ENCODE data around the gene RNF217. TPM values are rescaled to one million over a fixed set of nuclear protein-coding genes. Genes with fewer than 3 reads are reported as not detected.

The RNF217 gene
- total RNA-seq, 3 donors from 2014 or later (not counting 1 experiment from before 2014, with no cell fraction given): 3.3 to 9.5 (median 4.4) TPM

DNA sequence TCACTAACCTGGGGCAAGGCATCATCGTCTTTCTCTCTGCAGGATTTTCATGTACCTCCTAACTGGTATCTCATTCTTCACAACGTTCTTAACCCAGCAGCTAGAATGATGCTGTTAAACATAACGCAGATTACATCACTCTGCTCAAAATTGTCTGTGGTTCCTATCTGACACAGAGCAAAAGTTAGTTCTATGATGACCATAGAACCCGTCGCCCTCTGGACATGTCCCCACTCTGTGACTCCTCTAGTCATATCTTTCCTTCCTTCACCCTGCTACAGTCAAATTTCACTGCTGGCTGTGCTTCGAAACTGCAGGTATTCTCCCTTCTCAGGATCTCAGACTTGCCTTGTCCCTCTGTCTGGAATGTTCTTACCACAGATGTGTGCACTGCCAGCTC lies 103.9 kb downstream of the RNF217 start:
- no peak overlapping the region for H3K27ac ChIP-seq (ENCODE audit: low read length)
- no peaks in the 10 kb centered on the region for H3K9me3 ChIP-seq (ENCODE audit: control insufficient read depth, insufficient read depth, low read length)
- peaks cover 11% of the 10 kb centered on the region for H3K4me1 ChIP-seq (ENCODE audit: control insufficient read depth, insufficient read depth, low read length)
- Mint-ChIP-seq H3K4me3 (no peak overlapping the region), H3K9me3 (no peaks in the 10 kb centered on the region), H3K36me3 (no peaks in the 10 kb centered on the region), H3K27ac (no peak overlapping the region), H3K27me3 (ENCODE audit: low read depth in 2 of 2) (no peaks in the 10 kb centered on the region), H3K4me1 (no peaks in the 10 kb centered on the region)
- TF ChIP-seq, protein P1, sequence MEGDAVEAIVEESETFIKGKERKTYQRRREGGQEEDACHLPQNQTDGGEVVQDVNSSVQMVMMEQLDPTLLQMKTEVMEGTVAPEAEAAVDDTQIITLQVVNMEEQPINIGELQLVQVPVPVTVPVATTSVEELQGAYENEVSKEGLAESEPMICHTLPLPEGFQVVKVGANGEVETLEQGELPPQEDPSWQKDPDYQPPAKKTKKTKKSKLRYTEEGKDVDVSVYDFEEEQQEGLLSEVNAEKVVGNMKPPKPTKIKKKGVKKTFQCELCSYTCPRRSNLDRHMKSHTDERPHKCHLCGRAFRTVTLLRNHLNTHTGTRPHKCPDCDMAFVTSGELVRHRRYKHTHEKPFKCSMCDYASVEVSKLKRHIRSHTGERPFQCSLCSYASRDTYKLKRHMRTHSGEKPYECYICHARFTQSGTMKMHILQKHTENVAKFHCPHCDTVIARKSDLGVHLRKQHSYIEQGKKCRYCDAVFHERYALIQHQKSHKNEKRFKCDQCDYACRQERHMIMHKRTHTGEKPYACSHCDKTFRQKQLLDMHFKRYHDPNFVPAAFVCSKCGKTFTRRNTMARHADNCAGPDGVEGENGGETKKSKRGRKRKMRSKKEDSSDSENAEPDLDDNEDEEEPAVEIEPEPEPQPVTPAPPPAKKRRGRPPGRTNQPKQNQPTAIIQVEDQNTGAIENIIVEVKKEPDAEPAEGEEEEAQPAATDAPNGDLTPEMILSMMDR (IDR thresholded peaks at IDR 0.05): no peak
- no peaks in the 10 kb centered on the region for H3K27me3 ChIP-seq (ENCODE audit: control insufficient read depth, insufficient read depth, low read length)
- no peak overlapping the region for H3K4me3 ChIP-seq (ENCODE audit: low read length)
- ATAC-seq (no peak), DNase-seq (no peak)
- WGBS (ENCODE audit: insufficient coverage): 80% methylated on average over 6 of the region's 6 CpGs
- intact Hi-C loops (cut with micrococcal nuclease): no loop called here
- no peaks in the 10 kb centered on the region for H3K36me3 ChIP-seq (ENCODE audit: control insufficient read depth, insufficient read depth, low read length)

DNA sequence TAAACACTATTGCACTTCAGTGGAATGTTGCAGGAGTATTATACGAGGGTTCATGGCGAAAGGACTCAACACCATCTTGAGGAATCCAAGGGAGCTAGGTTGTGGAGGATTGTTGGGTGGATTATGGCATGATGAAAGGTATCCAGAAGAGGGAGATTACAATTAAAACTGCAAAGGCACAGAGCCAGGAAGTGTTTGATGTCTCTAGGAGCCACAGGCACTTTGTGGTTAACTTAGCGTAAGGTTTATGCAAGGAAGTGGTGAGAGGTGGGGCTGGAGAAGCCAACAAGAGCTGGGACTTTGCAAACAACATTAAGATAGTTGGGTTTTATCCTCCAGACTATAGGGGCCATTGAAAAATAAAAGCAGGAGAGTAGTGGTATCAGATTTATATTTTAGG lies 104.7 kb downstream of the RNF217 start:
- DNase-seq (peak in 1 of 2 donors; percentile 61), ATAC-seq (peak; percentile 81 to 99 (median 82))

DNA sequence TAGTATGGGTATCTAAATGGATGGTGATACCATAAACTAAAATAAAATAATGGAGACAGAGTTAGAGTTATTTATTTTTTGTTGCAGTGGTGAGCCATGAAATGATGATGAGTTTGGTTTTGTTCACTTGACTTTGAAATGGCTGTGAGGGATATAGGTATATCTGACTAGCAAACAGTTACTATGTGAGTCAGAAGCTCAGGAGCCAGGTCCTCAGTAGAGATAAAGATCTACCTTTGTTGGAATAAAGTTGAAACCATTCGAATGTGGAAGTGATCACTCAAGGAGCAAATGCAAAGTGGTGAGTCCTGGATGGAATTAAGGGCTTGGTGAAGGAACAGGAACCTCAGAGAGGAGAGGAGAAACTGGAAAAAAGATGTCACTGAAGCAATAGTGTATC lies 105.3 kb downstream of the RNF217 start:
- H3K9me3 Mint-ChIP-seq: no peaks in the 10 kb centered on the region
- Histone ChIP-seq H3K27ac (ENCODE audit: low read length) (no peak overlapping the region), H3K4me1 (ENCODE audit: control insufficient read depth, insufficient read depth, low read length) (peaks cover 11% of the 10 kb centered on the region), H3K4me3 (ENCODE audit: low read length) (no peak overlapping the region), H3K36me3 (ENCODE audit: control insufficient read depth, insufficient read depth, low read length) (no peaks in the 10 kb centered on the region), H3K9me3 (ENCODE audit: control insufficient read depth, insufficient read depth, low read length) (no peaks in the 10 kb centered on the region), H3K27me3 (ENCODE audit: control insufficient read depth, insufficient read depth, low read length) (no peaks in the 10 kb centered on the region)
- H3K27me3 Mint-ChIP-seq (ENCODE audit: low read depth in 2 of 2): no peaks in the 10 kb centered on the region
- TF ChIP-seq, protein P1 (IDR thresholded peaks at IDR 0.05): no peak
- WGBS (ENCODE audit: insufficient coverage): 82% methylated on average over 1 of the region's 1 CpG
- intact Hi-C loops (cut with micrococcal nuclease): no loop called here
- ATAC-seq: no peak
- H3K4me1 Mint-ChIP-seq: no peaks in the 10 kb centered on the region
- no peak overlapping the region for H3K4me3 Mint-ChIP-seq
- H3K27ac Mint-ChIP-seq: no peak overlapping the region
- H3K36me3 Mint-ChIP-seq: no peaks in the 10 kb centered on the region
- no peak for DNase-seq

More for the DNA sequence above, 104.7 kb downstream of the RNF217 start:
- Mint-ChIP-seq H3K27me3 (ENCODE audit: low read depth in 2 of 2) (no peaks in the 10 kb centered on the region), H3K9me3 (no peaks in the 10 kb centered on the region), H3K4me3 (no peak overlapping the region), H3K4me1 (no peaks in the 10 kb centered on the region), H3K27ac (no peak overlapping the region), H3K36me3 (no peaks in the 10 kb centered on the region)
- TF ChIP-seq, protein P1 (IDR thresholded peaks at IDR 0.05): no peak
- intact Hi-C loops (cut with micrococcal nuclease): no loop called here
- H3K9me3 ChIP-seq (ENCODE audit: control insufficient read depth, insufficient read depth, low read length): no peaks in the 10 kb centered on the region
- H3K36me3 ChIP-seq (ENCODE audit: control insufficient read depth, insufficient read depth, low read length): no peaks in the 10 kb centered on the region
- H3K27ac ChIP-seq (ENCODE audit: low read length): no peak overlapping the region
- H3K27me3 ChIP-seq (ENCODE audit: control insufficient read depth, insufficient read depth, low read length): no peaks in the 10 kb centered on the region
- no peak overlapping the region for H3K4me3 ChIP-seq (ENCODE audit: low read length)
- H3K4me1 ChIP-seq (ENCODE audit: control insufficient read depth, insufficient read depth, low read length): peaks cover 11% of the 10 kb centered on the region
- WGBS (ENCODE audit: insufficient coverage): 25% methylated on average over 3 of the region's 3 CpGs

DNA sequence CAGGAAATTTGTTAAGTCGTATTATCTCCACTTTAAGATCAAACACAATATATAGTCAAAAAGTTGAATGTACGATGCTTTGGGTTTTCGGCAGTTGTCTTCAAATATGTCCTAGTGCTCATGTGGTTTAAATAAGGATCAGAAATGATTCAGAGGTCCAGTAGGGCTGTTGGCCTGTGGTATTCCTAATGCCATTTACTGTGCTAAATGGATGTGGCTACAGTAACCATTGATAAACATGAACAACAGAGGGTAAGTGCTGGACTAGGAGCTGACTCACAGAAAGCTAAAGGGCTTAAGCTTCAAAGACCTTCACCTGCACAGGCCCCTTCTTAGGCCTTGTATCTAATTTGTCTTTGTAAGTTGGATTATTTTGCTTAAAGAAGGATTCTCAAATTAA lies 110.8 kb downstream of the RNF217 start:
- Histone ChIP-seq H3K4me3 (ENCODE audit: low read length) (no peak overlapping the region), H3K27me3 (ENCODE audit: control insufficient read depth, insufficient read depth, low read length) (peaks cover 2% of the 10 kb centered on the region), H3K36me3 (ENCODE audit: control insufficient read depth, insufficient read depth, low read length) (no peaks in the 10 kb centered on the region), H3K9me3 (ENCODE audit: control insufficient read depth, insufficient read depth, low read length) (no peaks in the 10 kb centered on the region), H3K27ac (ENCODE audit: low read length) (no peak overlapping the region), H3K4me1 (ENCODE audit: control insufficient read depth, insufficient read depth, low read length) (no peaks in the 10 kb centered on the region)
- Mint-ChIP-seq H3K36me3 (no peaks in the 10 kb centered on the region), H3K27ac (no peak overlapping the region), H3K4me3 (no peak overlapping the region), H3K27me3 (ENCODE audit: low read depth in 2 of 2) (no peaks in the 10 kb centered on the region), H3K4me1 (no peaks in the 10 kb centered on the region), H3K9me3 (no peaks in the 10 kb centered on the region)
- TF ChIP-seq, protein P1 (IDR thresholded peaks at IDR 0.05): no peak
- intact Hi-C loops (cut with micrococcal nuclease): no loop called here
- no peak for DNase-seq
- WGBS (ENCODE audit: insufficient coverage): 90% methylated on average over 3 of the region's 3 CpGs
- no peak for ATAC-seq
